NCI-H2196 treated with DMSO at 0.1 percent for 48 hours (cell line): ENCODE data around the gene KLRF1.
"Not testable (repeated sequence)": the region's sequence is repeated elsewhere in the genome, so short reads cannot be mapped to it uniquely, and the experiment has no call there.

Experiments used
- DNase-seq: peaks from one replicate; lab custom pipeline; 2025; ENCODE audit not compliant: unreplicated experiment; lab: John Stamatoyannopoulos, UW

Gene KLRF1

DNA sequence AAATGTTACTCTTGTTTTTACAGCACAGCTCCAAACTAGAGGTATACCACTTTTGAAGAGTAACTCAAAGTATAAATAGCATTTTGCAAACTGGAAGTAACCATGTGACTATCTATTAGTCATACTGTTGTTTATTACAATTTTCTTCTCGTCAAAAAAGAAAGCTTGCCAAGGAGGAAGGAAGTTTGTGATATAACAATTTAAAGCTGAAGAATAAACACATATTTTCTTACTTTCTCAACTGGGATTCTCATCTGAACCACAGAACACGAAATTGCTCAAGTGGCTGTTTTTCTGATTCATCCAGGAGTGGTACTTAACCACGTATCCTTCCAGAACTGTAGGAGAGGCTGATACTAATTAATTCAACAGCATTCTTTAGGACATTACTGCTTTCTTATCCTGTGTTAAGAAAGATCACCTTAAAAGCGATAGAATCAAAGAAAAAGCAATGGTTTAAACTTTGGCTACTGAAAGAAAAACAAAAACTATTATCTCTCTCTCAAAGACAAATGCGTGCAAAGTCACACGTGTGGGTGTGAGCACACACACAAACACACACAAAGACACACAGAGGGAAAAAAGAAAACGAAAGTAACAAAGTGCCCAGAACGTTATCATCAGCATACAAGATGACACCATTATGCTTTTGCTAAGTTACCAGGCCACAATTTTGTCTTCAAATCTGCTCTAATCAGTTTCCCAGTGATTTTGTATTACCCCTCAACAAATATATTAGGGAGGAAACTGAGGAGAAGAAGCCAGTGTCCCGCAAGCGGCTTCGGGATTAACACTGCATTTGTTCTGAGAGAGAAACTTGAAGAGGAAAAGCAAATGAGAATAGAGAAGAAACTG, 42.3 kb downstream of the KLRF1 start, which contains the start of gene CLEC2B:
CLEC2B (minus strand) TSS at position 48 of the 855 bp plus-strand sequence.
- DNase-seq, result no peak

DNA sequence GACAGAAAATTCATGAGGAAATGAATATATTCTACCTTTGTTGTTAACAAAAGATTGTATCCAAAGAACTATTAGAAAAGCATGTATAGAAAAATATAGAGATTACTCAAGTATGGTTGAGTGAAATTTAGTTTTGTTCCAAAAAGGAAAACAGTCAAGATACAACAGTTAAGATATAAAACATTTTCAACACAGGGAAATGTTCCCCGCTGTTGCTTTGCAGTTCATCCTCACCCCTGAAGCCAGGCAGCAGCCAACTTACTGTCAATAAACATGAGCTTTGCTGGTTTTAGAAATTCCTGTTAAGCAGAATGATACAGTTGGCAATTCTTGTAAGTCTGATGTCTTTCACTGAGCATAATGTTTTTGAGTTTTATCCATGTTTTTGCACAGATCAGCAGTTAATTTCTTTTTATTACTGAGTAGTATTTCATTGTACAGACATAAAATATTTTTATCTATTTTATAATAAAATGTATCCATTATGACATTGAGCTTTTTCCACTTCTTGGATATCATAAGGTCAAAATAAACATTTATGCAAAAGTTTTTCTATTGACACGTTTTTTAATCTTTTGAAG, 43.1 kb downstream of the KLRF1 start:
- DNase-seq, result no peak

DNA sequence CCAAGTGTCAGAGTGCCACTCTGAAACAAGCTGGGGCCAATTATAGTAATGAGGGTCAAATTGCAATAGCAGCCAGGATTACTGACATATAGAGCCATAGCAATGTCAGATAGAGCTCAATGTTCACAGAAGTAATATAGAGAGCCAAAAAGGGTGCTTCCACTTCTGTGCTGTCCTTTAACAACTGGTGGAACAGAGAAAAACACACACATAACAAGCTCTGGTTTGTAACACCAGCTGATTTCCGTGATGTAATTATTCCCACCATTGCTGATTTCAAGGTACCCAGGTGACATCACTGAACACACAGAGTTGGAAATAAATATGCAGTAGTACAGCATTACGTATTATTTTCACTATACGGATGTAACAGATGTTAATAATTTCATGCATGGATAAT, 44.9 kb downstream of the KLRF1 start:
- DNase-seq, result no peak

DNA sequence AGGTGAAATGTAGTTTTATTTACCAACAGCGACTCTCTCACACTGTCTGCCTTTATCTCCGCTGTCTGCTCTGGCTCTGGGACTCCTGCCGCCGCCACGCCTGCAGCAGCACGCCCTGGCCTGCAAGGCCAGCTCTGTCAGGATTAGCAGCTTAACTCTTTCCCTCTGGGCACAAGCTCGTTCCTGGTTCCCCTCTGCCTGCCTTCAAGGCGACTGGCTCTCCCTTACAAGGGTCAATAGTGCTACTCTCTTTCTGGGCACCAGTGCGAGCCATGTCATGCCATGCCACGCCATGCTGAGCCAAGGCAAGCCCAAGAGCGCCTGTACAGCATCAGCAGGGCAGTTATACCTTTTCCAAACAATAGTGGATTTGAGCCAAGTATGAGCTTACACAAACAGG, 45.5 kb downstream of the KLRF1 start:
- no peak for DNase-seq

DNA sequence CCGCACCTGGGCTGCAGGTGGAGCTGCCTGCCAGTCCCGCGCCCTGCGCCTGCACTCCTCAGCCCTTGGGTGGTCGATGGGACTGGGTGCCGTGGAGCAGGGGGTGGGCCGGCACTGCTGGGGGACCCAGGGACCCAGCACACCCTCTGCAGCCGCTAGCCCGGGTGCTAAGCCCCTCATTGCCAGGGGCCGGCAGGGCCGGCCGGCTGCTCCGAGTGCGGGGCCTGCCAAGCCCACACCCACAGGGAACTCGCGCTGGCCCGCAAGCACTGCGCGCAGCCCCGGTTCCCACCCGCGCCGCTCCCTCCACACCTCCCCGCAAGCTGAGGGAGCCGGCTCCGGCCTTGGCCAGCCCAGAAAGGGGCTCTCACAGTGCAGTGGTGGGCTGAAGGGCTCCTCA, 48.8 kb downstream of the KLRF1 start:
- DNase-seq, result not testable (repeated sequence)

DNA sequence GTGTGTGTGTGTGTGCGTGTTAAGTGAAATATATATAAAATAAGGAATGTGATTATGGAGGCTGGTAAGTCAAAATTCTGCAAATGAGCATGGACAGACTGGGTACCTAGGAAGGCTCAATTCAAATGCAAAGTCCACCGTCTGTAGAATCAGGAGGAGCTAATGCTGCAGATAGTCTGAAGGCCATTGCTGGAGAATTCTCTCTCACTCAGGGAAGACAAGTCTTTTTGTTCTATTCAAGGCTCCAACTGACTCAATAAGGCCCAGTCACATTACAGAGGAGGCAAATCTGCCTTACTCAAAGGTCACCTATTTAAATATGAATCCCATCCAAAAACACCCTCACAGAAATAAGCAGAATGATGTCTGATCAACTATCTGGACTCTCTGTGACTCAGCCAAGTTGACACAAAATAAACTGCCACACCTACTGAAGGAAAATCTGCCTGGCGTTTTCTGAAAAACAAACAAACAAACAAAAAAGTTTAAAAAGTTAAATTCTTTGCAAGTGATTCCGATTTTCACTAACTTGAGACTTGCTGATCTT, 53.3 kb downstream of the KLRF1 start:
- no peak for DNase-seq

DNA sequence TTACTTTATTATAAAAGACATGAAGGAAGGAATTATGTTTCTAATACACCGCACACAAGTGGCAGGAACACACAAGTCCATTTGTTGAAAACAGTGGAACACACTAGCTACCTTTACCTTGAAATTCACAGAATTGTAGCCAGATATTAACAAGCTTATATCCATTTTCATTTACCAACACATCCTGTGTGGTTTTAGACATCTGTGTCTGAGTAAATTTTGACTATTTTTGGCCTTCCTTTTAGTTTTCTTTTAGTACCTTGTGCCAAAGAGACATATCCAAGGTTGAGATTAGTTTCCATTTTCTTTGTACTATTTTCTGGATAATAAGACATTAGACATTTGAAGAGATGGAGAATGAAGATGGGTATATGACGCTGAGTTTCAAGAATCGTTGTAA, 54.0 kb downstream of the KLRF1 start, which contains the start of gene KLRF2:
KLRF2 (plus strand) TSS at position 244 of the 400 bp plus-strand sequence; CDS start at position 351, 107 bp downstream.
- DNase-seq, result no peak

DNA sequence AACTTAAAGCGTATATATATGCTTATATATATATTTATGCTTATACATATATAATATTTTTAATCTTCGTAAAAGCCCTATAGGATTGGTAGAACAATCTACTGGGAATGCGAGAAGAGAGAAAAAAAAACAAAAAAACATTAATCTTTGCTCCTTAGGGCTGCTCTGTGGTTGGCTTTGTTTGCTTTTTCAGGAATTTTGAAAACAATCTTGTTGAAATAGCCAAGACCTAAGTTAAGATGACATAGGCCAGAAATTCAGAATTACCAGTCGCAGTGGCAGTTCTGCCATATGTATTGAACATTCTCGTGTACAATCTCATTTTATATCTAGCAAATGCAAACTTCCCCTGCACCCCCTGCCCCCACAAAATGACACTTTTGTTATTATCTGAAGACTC, 54.7 kb downstream of the KLRF1 start:
- DNase-seq, result no peak

DNA sequence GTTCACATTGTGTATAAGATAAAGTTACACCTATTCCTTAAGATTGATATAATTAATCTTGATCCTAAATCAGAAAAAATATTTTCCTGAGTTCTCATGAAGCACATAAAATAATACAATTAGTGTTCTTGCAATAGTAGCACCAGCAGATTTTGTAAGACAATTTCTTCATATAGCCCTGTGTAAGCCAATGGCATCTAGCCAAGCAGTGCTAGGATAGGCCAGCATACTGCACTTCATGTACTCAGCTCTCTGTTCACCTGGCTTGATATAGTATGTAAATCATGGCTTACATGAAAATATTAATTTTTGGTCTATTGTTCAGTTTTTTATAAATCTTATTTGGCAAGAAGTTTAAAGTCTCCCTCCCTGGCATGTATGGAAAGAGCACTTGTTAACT, 55.9 kb downstream of the KLRF1 start:
- DNase-seq, result no peak

DNA sequence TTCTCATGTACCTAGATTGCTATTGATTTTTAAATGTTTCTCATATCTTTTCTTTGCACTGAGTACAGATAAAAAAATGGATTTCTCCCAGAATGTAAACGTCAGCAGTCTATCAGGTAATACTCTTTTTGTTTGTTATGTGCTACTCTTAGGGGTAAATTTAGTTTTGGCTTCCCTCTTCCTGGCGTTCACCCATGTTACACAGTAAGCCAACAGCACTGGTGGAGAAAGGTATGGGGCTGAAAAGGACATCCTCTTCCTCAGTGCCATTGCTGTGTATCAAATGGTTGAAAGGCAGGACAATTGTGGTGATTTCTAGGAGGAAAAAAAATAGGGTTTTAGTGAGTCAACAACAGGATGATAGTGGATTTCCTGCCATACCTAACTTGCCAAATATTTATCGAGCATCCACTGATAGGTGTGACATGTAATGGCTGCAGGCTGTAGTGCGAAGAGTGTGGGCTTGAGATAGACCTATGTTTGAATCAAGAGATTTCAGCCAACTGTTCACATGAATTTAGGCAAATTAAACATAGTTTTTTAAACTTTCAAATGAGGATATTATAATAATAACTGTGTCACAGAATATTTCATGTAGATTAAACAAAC, 61.5 kb downstream of the KLRF1 start:
- no peak for DNase-seq
